ENCODE data around the gene SNPH.

The SNPH gene

DNA sequence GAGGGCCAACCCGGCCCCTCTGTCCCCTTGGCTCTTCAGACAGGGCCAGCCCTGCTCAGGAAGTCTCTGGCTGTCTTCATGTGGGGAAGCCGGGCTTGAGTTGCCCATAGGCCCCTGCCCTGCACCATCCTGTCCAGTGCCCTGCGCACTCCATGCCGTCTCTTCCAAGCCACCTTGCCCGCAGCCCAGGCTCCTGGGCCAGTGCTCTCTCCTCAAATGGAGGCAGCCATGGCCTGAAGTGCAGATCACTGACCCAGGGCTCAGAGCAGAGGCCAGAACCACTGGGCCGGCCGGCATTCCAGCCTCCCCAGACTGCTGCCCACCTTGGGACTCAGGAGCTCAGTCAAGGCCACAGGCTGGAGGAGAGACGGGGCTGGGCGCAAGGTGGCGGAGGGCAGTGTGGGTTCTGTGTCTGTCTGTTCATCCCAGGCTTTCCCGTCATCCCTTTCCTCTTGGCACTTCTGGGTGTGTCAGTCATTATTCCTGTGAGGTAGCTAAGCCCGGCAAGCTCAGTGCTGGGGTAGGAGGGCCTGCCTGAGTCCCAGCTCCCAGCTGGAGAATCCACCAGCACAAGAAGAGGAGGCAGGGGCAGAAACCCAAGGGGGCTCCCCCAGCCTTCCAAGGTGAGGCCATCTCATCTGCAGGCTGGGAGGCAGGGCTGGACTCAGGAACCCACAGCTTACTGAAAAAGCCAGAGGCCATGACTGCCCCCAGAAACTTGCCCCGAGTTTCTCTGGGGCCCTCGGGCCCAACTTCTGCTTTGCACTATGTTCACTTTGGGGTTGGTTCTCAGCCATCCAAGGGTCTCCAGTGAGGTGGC, 40.4 kb downstream of the SNPH start:
- TF ChIP-seq, protein P1, sequence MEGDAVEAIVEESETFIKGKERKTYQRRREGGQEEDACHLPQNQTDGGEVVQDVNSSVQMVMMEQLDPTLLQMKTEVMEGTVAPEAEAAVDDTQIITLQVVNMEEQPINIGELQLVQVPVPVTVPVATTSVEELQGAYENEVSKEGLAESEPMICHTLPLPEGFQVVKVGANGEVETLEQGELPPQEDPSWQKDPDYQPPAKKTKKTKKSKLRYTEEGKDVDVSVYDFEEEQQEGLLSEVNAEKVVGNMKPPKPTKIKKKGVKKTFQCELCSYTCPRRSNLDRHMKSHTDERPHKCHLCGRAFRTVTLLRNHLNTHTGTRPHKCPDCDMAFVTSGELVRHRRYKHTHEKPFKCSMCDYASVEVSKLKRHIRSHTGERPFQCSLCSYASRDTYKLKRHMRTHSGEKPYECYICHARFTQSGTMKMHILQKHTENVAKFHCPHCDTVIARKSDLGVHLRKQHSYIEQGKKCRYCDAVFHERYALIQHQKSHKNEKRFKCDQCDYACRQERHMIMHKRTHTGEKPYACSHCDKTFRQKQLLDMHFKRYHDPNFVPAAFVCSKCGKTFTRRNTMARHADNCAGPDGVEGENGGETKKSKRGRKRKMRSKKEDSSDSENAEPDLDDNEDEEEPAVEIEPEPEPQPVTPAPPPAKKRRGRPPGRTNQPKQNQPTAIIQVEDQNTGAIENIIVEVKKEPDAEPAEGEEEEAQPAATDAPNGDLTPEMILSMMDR (IDR thresholded peaks at IDR 0.05; ENCODE audit: low read depth, low read length, poor library complexity, severe bottlenecking) = no peak
- TF ChIP-seq EZH2phosphoT487 (IDR thresholded peaks at IDR 0.05; ENCODE audit: borderline replicate concordance, low read length) = no peak
- H3K9me2 ChIP-seq (replicated peaks; ENCODE audit: control insufficient read depth, low read length) = no peaks in the 10 kb centered on the region
- peaks cover 2% of the 10 kb centered on the region; the same call in 1 of the 2 replicates for H3F3A ChIP-seq (ENCODE audit: control insufficient read depth, insufficient read depth)
- H3K79me2 ChIP-seq (ENCODE audit: control insufficient read depth, low read length) = no peaks in the 10 kb centered on the region
- no peak overlapping the region for H3K4me3 ChIP-seq (ENCODE audit: low read length)
- no peaks in the 10 kb centered on the region for H3K27me3 ChIP-seq (ENCODE audit: control insufficient read depth, low read length)
- H3K4me1 ChIP-seq (ENCODE audit: control insufficient read depth, low read length) = no peaks in the 10 kb centered on the region
- no peaks in the 10 kb centered on the region for H4K20me1 ChIP-seq (ENCODE audit: control insufficient read depth, insufficient read depth, low read depth, low read length)
- no peaks in the 10 kb centered on the region for H3K9me3 ChIP-seq (ENCODE audit: control insufficient read depth, insufficient read depth, low read length)
- H3K4me2 ChIP-seq (ENCODE audit: low read length) = no peak overlapping the region
- no peak overlapping the region for H3K27ac ChIP-seq (ENCODE audit: low read depth, low read length)
- H3K36me3 ChIP-seq (ENCODE audit: control insufficient read depth, low read length) = no peaks in the 10 kb centered on the region

DNA sequence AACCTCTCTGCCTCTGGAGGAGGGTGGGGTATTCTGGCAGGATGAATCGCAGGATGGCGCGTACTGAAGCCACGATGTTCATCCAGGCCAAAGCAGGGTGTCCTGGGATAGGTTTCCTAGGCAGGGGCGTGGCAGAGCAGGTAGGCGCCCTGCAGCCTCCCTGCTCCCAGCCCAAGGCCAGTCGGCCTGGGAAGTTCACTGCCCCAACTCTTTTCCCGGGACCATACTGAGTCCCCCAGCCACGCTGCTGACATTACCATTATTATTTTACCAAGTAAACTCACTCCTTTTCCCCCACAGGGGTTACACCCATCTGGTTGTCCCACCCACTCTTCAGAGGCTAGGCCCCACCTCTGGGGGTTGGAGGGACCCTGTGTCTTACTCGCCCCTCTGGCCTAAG, 41.1 kb downstream of the SNPH start:
- peaks cover 2% of the 10 kb centered on the region; the same call in 1 of the 2 replicates for H3F3A ChIP-seq (ENCODE audit: control insufficient read depth, insufficient read depth)
- no peak for TF ChIP-seq EZH2phosphoT487 (IDR thresholded peaks at IDR 0.05; ENCODE audit: borderline replicate concordance, low read length)
- TF ChIP-seq, protein P1 (IDR thresholded peaks at IDR 0.05; ENCODE audit: low read depth, low read length, poor library complexity, severe bottlenecking) = no peak
- H4K20me1 ChIP-seq (ENCODE audit: control insufficient read depth, insufficient read depth, low read depth, low read length) = no peaks in the 10 kb centered on the region
- no peak overlapping the region for H3K27ac ChIP-seq (ENCODE audit: low read depth, low read length)
- no peaks in the 10 kb centered on the region for H3K9me3 ChIP-seq (ENCODE audit: control insufficient read depth, insufficient read depth, low read length)
- H3K79me2 ChIP-seq (ENCODE audit: control insufficient read depth, low read length) = no peaks in the 10 kb centered on the region
- H3K4me1 ChIP-seq (ENCODE audit: control insufficient read depth, low read length) = no peaks in the 10 kb centered on the region
- no peak overlapping the region for H3K4me2 ChIP-seq (ENCODE audit: low read length)
- no peak overlapping the region for H3K4me3 ChIP-seq (ENCODE audit: low read length)
- no peaks in the 10 kb centered on the region for H3K9me2 ChIP-seq (replicated peaks; ENCODE audit: control insufficient read depth, low read length)
- no peaks in the 10 kb centered on the region for H3K36me3 ChIP-seq (ENCODE audit: control insufficient read depth, low read length)
- no peaks in the 10 kb centered on the region for H3K27me3 ChIP-seq (ENCODE audit: control insufficient read depth, low read length)

DNA sequence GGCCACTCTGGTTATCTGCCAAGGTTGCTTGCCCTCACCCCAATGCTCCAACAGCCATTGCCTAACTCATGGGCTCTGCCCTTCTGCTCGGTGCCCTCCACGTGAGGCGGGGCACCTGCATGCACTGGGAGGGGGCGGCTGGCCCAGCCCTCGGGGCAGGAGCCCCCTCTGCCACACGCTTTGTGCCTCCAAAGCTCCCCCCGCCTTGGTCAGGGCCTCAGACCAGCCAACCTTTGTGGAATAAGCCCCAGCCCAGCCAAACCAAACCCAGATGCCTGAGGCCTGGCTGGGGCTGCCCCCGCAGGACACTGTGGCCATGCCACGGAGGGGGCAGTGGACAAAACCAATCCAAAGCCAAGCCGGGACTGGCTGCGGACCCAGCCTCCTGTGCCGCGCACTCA, 41.5 kb downstream of the SNPH start:
- no peaks in the 10 kb centered on the region for H4K20me1 ChIP-seq (ENCODE audit: control insufficient read depth, insufficient read depth, low read depth, low read length)
- no peak overlapping the region for H3K4me3 ChIP-seq (ENCODE audit: low read length)
- no peak overlapping the region for H3K27ac ChIP-seq (ENCODE audit: low read depth, low read length)
- no peaks in the 10 kb centered on the region for H3K27me3 ChIP-seq (ENCODE audit: control insufficient read depth, low read length)
- TF ChIP-seq EZH2phosphoT487 (IDR thresholded peaks at IDR 0.05; ENCODE audit: borderline replicate concordance, low read length) = no peak
- TF ChIP-seq, protein P1 (IDR thresholded peaks at IDR 0.05; ENCODE audit: low read depth, low read length, poor library complexity, severe bottlenecking) = no peak
- no peaks in the 10 kb centered on the region for H3K9me3 ChIP-seq (ENCODE audit: control insufficient read depth, insufficient read depth, low read length)
- peaks cover 2% of the 10 kb centered on the region; the same call in 1 of the 2 replicates for H3F3A ChIP-seq (ENCODE audit: control insufficient read depth, insufficient read depth)
- no peak overlapping the region for H3K4me2 ChIP-seq (ENCODE audit: low read length)
- no peaks in the 10 kb centered on the region for H3K36me3 ChIP-seq (ENCODE audit: control insufficient read depth, low read length)
- H3K4me1 ChIP-seq (ENCODE audit: control insufficient read depth, low read length) = no peaks in the 10 kb centered on the region
- no peaks in the 10 kb centered on the region for H3K9me2 ChIP-seq (replicated peaks; ENCODE audit: control insufficient read depth, low read length)
- H3K79me2 ChIP-seq (ENCODE audit: control insufficient read depth, low read length) = no peaks in the 10 kb centered on the region
